ENCODE data around the gene TRAF3. TPM values are rescaled to one million over a fixed set of nuclear protein-coding genes. Genes with fewer than 3 reads are reported as not detected.

Gene TRAF3
- total RNA-seq, 1 donor from 2014 or later, result 25.9 TPM

DNA sequence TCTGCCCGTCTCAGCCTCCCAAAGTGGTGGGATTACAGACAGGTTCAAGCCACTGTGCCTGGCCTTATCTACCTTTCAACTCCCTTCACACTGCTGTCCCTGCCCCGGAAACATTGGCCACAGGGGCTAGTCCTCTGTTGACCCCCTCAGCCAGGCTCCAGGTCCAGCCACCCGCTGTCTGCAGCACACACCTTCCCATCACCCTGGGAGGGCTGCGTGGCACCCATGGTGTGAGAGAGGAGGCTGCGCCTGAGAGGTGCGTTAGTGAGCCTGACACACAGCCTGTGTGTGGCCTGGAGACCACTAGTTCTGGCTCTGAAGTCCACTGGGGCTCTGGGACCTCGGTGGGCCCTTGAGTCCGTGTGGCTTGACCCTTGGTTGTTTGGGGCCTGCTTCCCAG lies 28.4 kb upstream of the TRAF3 start:
- no peak for FAIRE-seq
- DNase-seq (ENCODE audit: low read depth), result no peak

DNA sequence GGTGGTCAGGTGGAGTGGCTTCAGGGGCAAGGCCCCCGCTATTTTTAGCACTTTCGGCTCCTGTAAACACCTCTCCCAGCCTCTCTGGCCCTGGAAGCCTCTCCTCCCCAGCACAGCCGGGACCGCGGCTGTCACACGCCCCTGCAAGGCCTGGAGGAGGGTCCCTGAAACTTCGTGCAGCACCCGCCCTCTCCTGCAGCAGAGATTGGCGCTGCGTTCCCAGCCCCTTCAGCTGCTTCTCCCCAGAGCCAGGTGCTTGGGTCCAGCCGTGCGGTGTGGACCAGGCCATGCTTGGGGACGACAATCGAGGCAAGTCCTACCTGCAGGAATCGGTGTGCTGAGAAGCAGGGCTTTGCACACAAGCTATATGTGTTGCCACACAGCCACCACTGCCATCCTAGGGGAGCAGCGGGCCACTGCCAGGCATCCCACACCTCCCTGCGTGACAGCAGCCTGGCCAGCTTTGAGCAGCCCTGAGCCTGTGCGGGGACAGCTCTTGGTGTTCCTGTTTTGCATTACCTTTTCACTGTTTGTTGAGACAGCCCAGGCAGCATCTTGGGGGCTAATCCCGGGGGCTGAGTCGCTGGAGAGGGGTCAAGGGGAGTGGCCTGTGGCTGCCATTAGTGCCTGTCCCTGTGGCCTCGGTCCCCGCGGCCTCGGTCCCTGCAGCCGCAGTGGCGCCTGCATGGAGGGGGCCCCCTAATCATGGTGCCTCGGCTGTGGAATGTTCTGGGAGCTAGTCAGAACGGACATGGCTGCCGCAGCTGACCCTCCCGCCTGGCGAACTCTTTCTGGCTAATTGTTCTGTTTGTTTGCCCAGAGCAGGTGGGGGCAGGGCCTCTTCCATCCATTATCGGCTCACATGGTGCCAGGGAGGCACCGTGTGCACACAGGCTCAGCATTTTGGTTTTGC lies 27.6 kb upstream of the TRAF3 start:
- no peak for TF ChIP-seq EZH2 (IDR thresholded peaks at IDR 0.05; ENCODE audit: insufficient read depth, low read length)
- TF ChIP-seq, protein P1, sequence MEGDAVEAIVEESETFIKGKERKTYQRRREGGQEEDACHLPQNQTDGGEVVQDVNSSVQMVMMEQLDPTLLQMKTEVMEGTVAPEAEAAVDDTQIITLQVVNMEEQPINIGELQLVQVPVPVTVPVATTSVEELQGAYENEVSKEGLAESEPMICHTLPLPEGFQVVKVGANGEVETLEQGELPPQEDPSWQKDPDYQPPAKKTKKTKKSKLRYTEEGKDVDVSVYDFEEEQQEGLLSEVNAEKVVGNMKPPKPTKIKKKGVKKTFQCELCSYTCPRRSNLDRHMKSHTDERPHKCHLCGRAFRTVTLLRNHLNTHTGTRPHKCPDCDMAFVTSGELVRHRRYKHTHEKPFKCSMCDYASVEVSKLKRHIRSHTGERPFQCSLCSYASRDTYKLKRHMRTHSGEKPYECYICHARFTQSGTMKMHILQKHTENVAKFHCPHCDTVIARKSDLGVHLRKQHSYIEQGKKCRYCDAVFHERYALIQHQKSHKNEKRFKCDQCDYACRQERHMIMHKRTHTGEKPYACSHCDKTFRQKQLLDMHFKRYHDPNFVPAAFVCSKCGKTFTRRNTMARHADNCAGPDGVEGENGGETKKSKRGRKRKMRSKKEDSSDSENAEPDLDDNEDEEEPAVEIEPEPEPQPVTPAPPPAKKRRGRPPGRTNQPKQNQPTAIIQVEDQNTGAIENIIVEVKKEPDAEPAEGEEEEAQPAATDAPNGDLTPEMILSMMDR (IDR thresholded peaks at IDR 0.05; ENCODE audit: insufficient read depth, low read depth, low read length), result no peak
- no peak overlapping the region for H3K27ac Mint-ChIP-seq (ENCODE audit: unreplicated experiment)
- H3K27me3 Mint-ChIP-seq (ENCODE audit: low read depth, unreplicated experiment), result no peaks in the 10 kb centered on the region

More for the DNA sequence above, 28.4 kb upstream of the TRAF3 start:
- Mint-ChIP-seq H3K4me1 (ENCODE audit: low read depth, unreplicated experiment) (no peaks in the 10 kb centered on the region), H3K4me3 (ENCODE audit: unreplicated experiment) (no peak overlapping the region), H3K9me3 (ENCODE audit: unreplicated experiment) (no peaks in the 10 kb centered on the region), H3K36me3 (ENCODE audit: low read depth, unreplicated experiment) (peaks cover 14% of the 10 kb centered on the region), H3K27ac (ENCODE audit: unreplicated experiment) (no peak overlapping the region), H3K27me3 (ENCODE audit: low read depth, unreplicated experiment) (no peaks in the 10 kb centered on the region)
- Histone ChIP-seq H4K20me1 (ENCODE audit: insufficient read depth, low read length) (no peaks in the 10 kb centered on the region), H3K36me3 (ENCODE audit: insufficient read depth, low read length) (no peaks in the 10 kb centered on the region), H3K4me2 (ENCODE audit: low read length) (no peak overlapping the region), H3K4me3 (ENCODE audit: insufficient read depth, low read depth, low read length) (no peak overlapping the region), H3K27me3 (ENCODE audit: insufficient read depth, low read length) (no peaks in the 10 kb centered on the region), H3K27ac (ENCODE audit: low read depth, low read length) (no peak overlapping the region), H2AFZ (ENCODE audit: low read depth, low read length) (no peak overlapping the region), H3K79me2 (ENCODE audit: insufficient read depth, low read length) (no peaks in the 10 kb centered on the region), H3K9ac (ENCODE audit: low read length) (no peak overlapping the region), H3K4me1 (ENCODE audit: insufficient read depth, low read length) (no peaks in the 10 kb centered on the region), H3K9me3 (ENCODE audit: insufficient read depth, low read depth, low read length) (no peaks in the 10 kb centered on the region)
- TF ChIP-seq EZH2 (IDR thresholded peaks at IDR 0.05; ENCODE audit: insufficient read depth, low read length), result no peak
- TF ChIP-seq, protein P1 (IDR thresholded peaks at IDR 0.05; ENCODE audit: insufficient read depth, low read depth, low read length), result no peak

DNA sequence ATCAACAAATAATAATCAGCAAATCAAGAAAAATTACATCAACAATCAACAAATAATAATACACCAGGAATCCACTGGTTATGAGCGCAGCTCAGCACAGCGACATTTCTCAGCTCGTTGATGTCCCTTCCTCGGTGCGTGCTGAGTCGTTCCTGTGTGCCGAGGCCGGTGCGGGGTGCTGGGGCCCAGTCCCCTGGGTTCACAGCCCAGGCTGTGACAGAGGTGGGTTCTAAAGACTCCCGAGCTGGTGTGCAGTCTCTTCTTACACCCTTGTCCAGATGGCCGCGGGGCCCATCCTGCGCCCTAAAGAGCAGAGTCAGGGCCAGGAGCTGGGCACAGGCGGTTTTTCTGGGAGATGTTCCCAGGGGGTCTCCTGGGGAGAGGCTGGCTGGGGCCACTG lies 26.9 kb upstream of the TRAF3 start:
- H3K79me2 ChIP-seq (ENCODE audit: insufficient read depth, low read length), result no peaks in the 10 kb centered on the region
- DNase-seq (ENCODE audit: low read depth) (no peak), FAIRE-seq (no peak)
- H3K36me3 ChIP-seq (ENCODE audit: insufficient read depth, low read length), result no peaks in the 10 kb centered on the region
- peaks cover 3% of the 10 kb centered on the region for H3K9me3 Mint-ChIP-seq (ENCODE audit: unreplicated experiment)
- peaks cover 24% of the 10 kb centered on the region for H3K36me3 Mint-ChIP-seq (ENCODE audit: low read depth, unreplicated experiment)
- no peaks in the 10 kb centered on the region for H3K4me1 Mint-ChIP-seq (ENCODE audit: low read depth, unreplicated experiment)
- no peak overlapping the region for H3K4me3 Mint-ChIP-seq (ENCODE audit: unreplicated experiment)
- no peak overlapping the region for H3K4me2 ChIP-seq (ENCODE audit: low read length)
- H3K27ac Mint-ChIP-seq (ENCODE audit: unreplicated experiment), result no peak overlapping the region
- H3K4me3 ChIP-seq (ENCODE audit: insufficient read depth, low read depth, low read length), result no peak overlapping the region
- H4K20me1 ChIP-seq (ENCODE audit: insufficient read depth, low read length), result no peaks in the 10 kb centered on the region
- H3K9me3 ChIP-seq (ENCODE audit: insufficient read depth, low read depth, low read length), result no peaks in the 10 kb centered on the region
- H3K9ac ChIP-seq (ENCODE audit: low read length), result no peak overlapping the region
- no peaks in the 10 kb centered on the region for H3K4me1 ChIP-seq (ENCODE audit: insufficient read depth, low read length)
- H3K27ac ChIP-seq (ENCODE audit: low read depth, low read length), result no peak overlapping the region
- no peaks in the 10 kb centered on the region for H3K27me3 ChIP-seq (ENCODE audit: insufficient read depth, low read length)
- no peaks in the 10 kb centered on the region for H3K27me3 Mint-ChIP-seq (ENCODE audit: low read depth, unreplicated experiment)
- TF ChIP-seq, protein P1 (IDR thresholded peaks at IDR 0.05; ENCODE audit: insufficient read depth, low read depth, low read length), result no peak
- TF ChIP-seq EZH2 (IDR thresholded peaks at IDR 0.05; ENCODE audit: insufficient read depth, low read length), result no peak
- H2AFZ ChIP-seq (ENCODE audit: low read depth, low read length), result no peak overlapping the region

More for the DNA sequence above, 27.6 kb upstream of the TRAF3 start:
- H3K27ac ChIP-seq (ENCODE audit: low read depth, low read length), result no peak overlapping the region
- Mint-ChIP-seq H3K4me3 (ENCODE audit: unreplicated experiment) (no peak overlapping the region), H3K36me3 (ENCODE audit: low read depth, unreplicated experiment) (peaks cover 21% of the 10 kb centered on the region), H3K9me3 (ENCODE audit: unreplicated experiment) (no peaks in the 10 kb centered on the region), H3K4me1 (ENCODE audit: low read depth, unreplicated experiment) (no peaks in the 10 kb centered on the region)
- H2AFZ ChIP-seq (ENCODE audit: low read depth, low read length), result no peak overlapping the region
- H3K9ac ChIP-seq (ENCODE audit: low read length), result no peak overlapping the region
- no peak overlapping the region for H3K4me3 ChIP-seq (ENCODE audit: insufficient read depth, low read depth, low read length)
- FAIRE-seq (no peak), DNase-seq (ENCODE audit: low read depth) (no peak)
- no peak overlapping the region for H3K4me2 ChIP-seq (ENCODE audit: low read length)
- H3K27me3 ChIP-seq (ENCODE audit: insufficient read depth, low read length), result no peaks in the 10 kb centered on the region
- no peaks in the 10 kb centered on the region for H3K4me1 ChIP-seq (ENCODE audit: insufficient read depth, low read length)
- H3K79me2 ChIP-seq (ENCODE audit: insufficient read depth, low read length), result no peaks in the 10 kb centered on the region
- H3K9me3 ChIP-seq (ENCODE audit: insufficient read depth, low read depth, low read length), result no peaks in the 10 kb centered on the region
- H3K36me3 ChIP-seq (ENCODE audit: insufficient read depth, low read length), result no peaks in the 10 kb centered on the region
- no peaks in the 10 kb centered on the region for H4K20me1 ChIP-seq (ENCODE audit: insufficient read depth, low read length)

Measured in astrocyte (in vitro differentiated cells and primary cell).